Activated naive CD4-positive, alpha-beta T cell treated with anti-CD3 and anti-CD28 coated beads, Interleukin-2, amount 50 U/mL, for 24 hours (primary cell): ENCODE data around the gene ECT2.
A peak's percentile ranks its signal among the peaks of the same experiment; 100 is the strongest.
"Not testable (repeated sequence)": the region's sequence is repeated elsewhere in the genome, so short reads cannot be mapped to it uniquely, and the experiment has no call there.

Source experiments
- H3K27ac Mint-ChIP-seq: one replicate; pipeline ENCODE4 v1.8.0; 2021; ENCODE audit warnings: mild to moderate bottlenecking, mixed read lengths
- H3K27me3 Mint-ChIP-seq: one replicate; pipeline ENCODE4 v1.8.0; 2021; ENCODE audit warnings: mixed read lengths
- H3K36me3 Mint-ChIP-seq: one replicate; pipeline ENCODE4 v1.8.0; 2021; ENCODE audit warnings: mixed read lengths
- H3K4me1 Mint-ChIP-seq: one replicate; pipeline ENCODE4 v1.8.0; 2021; ENCODE audit warnings: mixed read lengths
- H3K4me3 Mint-ChIP-seq: one replicate; pipeline ENCODE4 v1.8.0; 2021; ENCODE audit warnings: mild to moderate bottlenecking, mixed read lengths
- H3K9me3 Mint-ChIP-seq: one replicate; pipeline ENCODE4 v1.8.0; 2021; ENCODE audit warnings: mixed read lengths

Gene ECT2

DNA sequence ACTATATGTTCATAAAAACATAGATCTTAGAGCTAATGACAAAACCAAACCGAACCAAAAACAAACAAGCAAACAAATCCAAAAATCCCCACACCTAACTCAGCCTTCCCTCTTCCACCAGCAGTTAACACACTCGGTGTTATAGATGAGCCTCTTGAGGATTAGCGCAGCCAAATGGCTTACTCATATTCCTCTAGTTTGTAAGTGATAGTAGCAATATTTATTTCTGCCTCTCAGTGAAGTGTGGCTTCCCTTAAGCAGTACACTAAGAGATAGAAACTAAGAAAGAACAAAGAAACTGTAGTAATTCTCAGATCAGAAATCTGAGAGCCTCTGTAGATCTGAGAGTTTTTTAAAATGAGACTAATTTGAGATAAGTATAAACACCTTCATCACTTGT lies 37.2 kb upstream of the ECT2 start:
- H3K27me3 Mint-ChIP-seq: no peaks in the 10 kb centered on the region
- no peak overlapping the region for H3K27ac Mint-ChIP-seq
- peaks cover 21% of the 10 kb centered on the region for H3K4me1 Mint-ChIP-seq
- no peaks in the 10 kb centered on the region for H3K9me3 Mint-ChIP-seq
- H3K4me3 Mint-ChIP-seq: no peak overlapping the region
- H3K36me3 Mint-ChIP-seq: no peaks in the 10 kb centered on the region

DNA sequence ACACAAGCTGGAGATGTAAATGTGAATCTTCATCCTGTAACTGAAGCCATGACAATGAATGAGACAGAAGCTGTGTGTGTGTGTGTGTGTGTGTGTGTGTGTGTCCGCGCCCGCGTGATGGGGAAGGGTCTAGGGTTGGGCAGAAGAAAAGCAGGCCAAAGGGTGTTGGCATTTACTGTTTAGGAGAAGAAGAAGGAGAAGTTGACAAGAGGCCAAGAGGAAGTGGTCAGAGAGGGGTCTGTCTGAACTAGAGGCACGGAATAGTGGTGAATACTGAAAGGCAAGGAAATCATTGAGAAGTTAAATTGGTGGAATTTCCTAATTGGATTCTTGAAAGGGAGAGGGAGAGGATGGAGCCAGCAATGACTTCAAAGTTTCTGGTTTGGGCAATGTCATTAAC lies 34.0 kb upstream of the ECT2 start:
- no peak overlapping the region for H3K27ac Mint-ChIP-seq
- no peaks in the 10 kb centered on the region for H3K27me3 Mint-ChIP-seq
- H3K36me3 Mint-ChIP-seq: no peaks in the 10 kb centered on the region
- H3K4me1 Mint-ChIP-seq: no peaks in the 10 kb centered on the region
- no peaks in the 10 kb centered on the region for H3K9me3 Mint-ChIP-seq
- no peak overlapping the region for H3K4me3 Mint-ChIP-seq

DNA sequence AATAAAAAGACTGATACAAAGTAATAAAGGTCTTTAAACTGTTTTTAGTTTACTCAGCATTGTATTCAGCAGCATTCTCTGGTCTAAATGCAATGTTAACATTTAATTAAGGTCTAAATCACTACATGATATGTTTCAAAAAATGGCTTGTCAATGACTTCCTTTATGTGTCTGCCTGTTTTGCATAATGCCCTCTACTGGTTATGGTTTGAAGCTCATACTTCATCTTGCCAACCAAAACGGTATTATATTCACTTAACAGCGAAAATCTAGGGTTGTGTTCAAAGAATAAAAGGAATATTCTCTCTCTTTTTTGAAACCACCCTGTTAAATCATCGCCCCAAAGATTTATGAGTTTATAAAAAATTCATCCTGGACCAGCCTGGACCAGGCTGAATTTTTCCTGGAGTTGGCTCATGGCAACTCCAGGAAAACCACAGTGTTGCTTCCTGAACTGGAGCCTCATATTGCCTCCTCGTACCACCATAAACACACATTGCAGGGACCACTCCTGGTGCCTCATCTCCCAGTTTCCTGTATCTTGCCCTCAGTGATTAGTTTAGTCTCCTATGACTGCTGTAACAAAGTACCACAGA lies 32.9 kb upstream of the ECT2 start:
- Mint-ChIP-seq H3K4me3 (no peak overlapping the region), H3K9me3 (no peaks in the 10 kb centered on the region), H3K36me3 (no peaks in the 10 kb centered on the region), H3K27ac (no peak overlapping the region), H3K4me1 (no peaks in the 10 kb centered on the region), H3K27me3 (no peaks in the 10 kb centered on the region)

DNA sequence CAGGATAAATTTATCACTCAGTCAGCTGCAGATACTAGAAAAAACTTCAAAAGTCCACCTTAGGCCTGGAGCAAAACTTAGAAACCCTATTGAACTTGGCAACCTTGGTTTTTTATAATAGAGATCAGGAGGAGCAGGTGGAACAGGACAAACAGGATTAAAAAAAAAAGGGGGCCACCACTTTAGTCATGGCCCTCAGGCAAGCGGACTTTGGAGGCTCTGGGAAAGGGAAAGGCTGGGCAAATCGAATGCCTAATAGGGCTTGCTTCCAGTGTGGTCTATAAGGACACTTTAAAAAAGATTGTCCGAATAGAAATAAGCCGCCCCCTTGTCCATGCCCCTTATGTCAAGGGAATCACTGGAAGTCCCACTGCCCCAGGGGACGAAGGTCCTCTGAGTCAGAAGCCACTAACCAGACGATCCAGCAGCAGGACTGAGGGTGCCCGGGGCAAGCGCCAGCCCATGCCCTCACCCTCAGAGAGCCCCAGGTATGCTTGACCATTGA lies 27.9 kb upstream of the ECT2 start:
- not testable (repeated sequence) for H3K36me3 Mint-ChIP-seq, H3K27me3 Mint-ChIP-seq, H3K9me3 Mint-ChIP-seq, H3K4me1 Mint-ChIP-seq, H3K4me3 Mint-ChIP-seq, H3K27ac Mint-ChIP-seq

DNA sequence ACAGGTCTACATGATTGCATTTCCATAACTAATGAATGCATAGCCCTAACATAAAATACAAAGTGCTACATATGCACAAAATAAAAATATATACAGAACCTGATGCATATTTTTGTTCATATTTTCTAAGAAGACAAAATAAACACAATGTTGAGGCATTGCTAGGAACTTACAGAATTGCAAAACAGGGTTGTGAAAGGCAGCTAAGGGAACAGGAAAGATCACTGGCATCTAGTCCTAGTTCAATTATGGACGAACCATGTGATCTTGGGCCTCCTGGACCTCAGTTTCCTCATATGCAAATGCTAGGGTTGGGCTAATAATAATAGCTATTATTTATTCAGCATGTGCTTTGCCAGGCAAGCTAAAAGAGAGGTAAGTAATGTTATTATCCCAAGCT lies 24.1 kb upstream of the ECT2 start:
- H3K4me1 Mint-ChIP-seq: no peaks in the 10 kb centered on the region
- H3K4me3 Mint-ChIP-seq: no peak overlapping the region
- H3K27me3 Mint-ChIP-seq: no peaks in the 10 kb centered on the region
- H3K36me3 Mint-ChIP-seq: peaks cover 2% of the 10 kb centered on the region
- H3K9me3 Mint-ChIP-seq: no peaks in the 10 kb centered on the region
- no peak overlapping the region for H3K27ac Mint-ChIP-seq

DNA sequence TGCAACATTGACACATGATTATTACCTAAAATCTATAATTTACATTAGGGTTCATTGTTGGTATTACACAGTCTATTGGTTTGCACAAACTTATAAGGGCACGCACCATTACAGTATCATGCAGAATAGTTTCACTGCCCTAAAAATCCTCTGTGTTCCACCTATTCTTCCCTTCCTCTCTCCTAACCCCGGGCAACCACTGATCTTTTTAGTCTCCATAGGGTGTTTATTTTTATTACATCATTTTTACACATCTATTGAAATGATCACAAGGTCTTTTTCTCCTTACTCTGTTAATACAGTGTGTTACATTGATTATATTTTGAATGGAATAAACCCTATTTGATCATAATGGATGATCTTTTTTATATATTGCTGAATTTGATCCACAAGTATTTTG lies 15.5 kb upstream of the ECT2 start:
- Mint-ChIP-seq H3K9me3 (no peaks in the 10 kb centered on the region), H3K4me3 (no peak overlapping the region), H3K4me1 (no peaks in the 10 kb centered on the region), H3K27me3 (peaks cover 1% of the 10 kb centered on the region), H3K27ac (no peak overlapping the region), H3K36me3 (no peaks in the 10 kb centered on the region)

DNA sequence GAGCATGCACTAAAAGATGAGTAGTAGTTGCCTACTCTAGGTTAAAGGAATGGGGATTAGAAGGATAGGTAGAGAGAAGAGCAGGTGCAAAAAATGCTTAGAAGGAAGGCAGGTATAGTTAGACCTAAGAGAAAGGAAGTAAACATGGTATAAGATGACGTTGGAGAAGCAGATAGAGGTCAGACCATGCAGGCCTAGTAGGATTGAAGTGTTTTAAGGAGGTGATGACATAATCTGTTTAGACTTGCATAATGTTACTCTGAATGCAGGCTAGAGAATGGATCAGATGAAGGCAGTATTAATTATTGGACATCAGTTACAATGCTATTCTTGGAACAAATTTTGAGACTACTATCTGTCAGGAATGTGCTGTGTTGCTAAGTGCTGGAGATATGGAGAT lies 11.1 kb upstream of the ECT2 start:
- no peak overlapping the region for H3K27ac Mint-ChIP-seq
- no peaks in the 10 kb centered on the region for H3K4me1 Mint-ChIP-seq
- H3K27me3 Mint-ChIP-seq: no peaks in the 10 kb centered on the region
- H3K36me3 Mint-ChIP-seq: no peaks in the 10 kb centered on the region
- no peak overlapping the region for H3K4me3 Mint-ChIP-seq
- H3K9me3 Mint-ChIP-seq: no peaks in the 10 kb centered on the region

DNA sequence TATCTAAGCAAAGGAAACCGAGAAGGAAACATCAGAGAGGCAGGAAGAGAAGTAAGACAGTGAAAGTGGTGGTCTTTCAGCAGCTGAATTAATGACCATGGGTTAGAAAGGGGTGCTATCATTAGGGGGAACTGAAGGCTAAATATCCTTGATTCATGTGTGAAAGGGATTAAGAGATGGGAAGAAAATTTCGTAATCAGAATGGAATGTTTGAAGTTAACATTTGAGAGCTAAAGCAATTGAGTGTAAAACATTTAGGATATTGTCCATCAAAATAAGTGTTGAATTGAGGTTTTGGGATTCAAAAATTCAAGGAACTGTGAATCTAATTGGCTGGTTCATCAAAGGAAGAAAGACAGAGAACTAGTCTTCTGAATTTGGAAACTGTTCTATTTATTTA lies 4.1 kb upstream of the ECT2 start:
- Mint-ChIP-seq H3K9me3 (no peaks in the 10 kb centered on the region), H3K4me3 (no peak overlapping the region), H3K36me3 (no peaks in the 10 kb centered on the region), H3K4me1 (peaks cover 11% of the 10 kb centered on the region), H3K27ac (no peak overlapping the region), H3K27me3 (no peaks in the 10 kb centered on the region)

DNA sequence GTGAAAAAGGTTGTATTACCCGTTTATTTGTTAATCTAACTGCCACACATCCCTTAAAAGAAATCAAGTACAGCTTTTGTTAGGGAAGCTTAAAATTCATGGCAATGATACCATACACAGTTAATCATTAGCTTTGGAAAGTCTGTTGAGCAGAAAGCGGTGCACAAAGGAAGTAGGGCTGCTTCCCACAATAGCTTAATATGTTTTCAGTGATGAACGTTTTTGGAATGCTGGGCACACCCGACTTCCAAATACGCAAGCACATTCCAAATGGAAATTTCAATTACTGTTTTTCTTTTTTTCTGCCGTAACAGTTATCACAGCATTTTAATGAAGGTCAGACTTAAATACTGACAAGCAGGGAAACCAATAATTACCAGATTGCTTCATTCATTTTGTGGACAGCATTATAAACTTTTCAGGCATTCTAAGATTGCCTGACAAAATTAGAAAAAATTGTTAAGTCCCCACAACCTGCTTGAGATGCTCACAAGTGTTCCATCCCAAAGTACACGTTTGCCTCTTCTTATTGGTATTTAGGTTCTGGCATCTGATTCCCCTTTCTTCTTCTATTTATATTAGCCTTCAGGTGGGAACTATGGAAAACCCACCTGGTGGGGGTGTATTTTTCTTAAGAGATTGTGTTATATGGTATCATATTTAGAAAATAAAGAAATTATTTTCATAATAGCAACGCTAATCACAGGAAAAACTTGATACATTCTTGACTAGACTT lies 1.1 kb upstream of the ECT2 start:
- Mint-ChIP-seq H3K4me3 (no peak overlapping the region), H3K36me3 (no peaks in the 10 kb centered on the region), H3K27me3 (no peaks in the 10 kb centered on the region), H3K27ac (no peak overlapping the region), H3K9me3 (no peaks in the 10 kb centered on the region), H3K4me1 (peaks cover 16% of the 10 kb centered on the region)

DNA sequence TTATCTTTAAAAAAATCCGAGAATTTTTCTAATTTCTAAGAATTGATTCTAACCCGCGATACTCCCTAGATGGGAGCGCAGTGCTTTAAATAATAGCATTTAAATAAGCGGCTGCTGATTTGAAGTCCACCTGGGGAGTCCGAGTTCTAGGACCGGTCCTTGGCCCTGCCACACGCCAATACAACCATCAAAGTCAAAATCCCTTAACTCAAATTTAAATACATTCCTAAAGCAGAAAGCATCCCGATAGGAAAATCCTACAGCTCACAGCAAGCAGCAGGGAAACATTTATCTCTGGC lies 508 bp upstream of the ECT2 start:
- no peaks in the 10 kb centered on the region for H3K36me3 Mint-ChIP-seq
- H3K9me3 Mint-ChIP-seq: no peaks in the 10 kb centered on the region
- peak overlapping the region; percentile 94 for H3K27ac Mint-ChIP-seq
- H3K27me3 Mint-ChIP-seq: no peaks in the 10 kb centered on the region
- peaks cover 16% of the 10 kb centered on the region for H3K4me1 Mint-ChIP-seq
- H3K4me3 Mint-ChIP-seq: peak overlapping the region; percentile 98

DNA sequence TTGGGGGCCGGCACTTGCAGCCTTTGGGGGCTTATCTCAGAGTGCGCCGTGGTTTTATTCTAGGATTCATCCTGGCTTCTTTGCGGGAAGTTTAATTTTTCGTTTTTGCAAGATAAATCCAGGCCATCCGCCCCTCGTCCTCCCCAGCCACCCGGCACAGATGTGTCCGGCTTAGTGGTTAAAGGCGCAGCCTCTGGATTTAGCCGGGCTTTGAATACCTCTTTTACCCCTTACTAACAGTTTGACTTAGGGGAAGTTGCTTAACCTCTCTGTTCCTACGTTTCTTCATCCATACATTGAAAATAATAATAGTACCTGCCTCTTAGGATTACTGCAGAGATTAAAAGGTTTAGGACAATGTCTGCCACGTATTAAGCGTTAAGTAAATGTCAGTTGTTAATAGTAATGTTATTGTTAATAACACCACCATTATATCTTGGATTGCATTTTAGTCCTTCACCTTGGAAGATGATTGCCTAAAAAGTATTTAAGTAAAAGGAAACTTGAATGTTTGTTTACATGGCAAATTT lies 714 bp downstream of the ECT2 start:
- H3K27me3 Mint-ChIP-seq: no peaks in the 10 kb centered on the region
- peak overlapping the region; percentile 38 for H3K27ac Mint-ChIP-seq
- no peaks in the 10 kb centered on the region for H3K9me3 Mint-ChIP-seq
- H3K4me3 Mint-ChIP-seq: peak overlapping the region; percentile 98
- peaks cover 16% of the 10 kb centered on the region for H3K4me1 Mint-ChIP-seq
- peaks cover 3% of the 10 kb centered on the region for H3K36me3 Mint-ChIP-seq

DNA sequence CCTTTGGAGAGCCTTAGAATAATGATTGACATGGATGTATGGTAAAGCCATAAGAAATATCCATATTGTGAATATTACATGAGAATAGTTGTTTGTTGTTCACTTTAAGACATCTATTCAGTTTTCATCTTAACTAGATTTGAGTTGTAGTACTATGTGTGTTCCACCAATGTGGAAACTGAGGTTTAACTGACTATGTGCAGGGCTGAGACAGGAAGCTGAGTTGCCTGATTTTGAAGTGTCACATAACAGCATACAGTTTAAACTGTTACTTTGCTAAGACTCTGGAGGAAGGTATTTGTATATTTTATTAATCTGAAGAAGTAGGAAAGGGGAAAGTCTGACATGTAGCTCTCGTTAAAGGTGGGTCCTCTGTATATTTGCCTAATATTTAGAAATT lies 2.1 kb downstream of the ECT2 start:
- Mint-ChIP-seq H3K27me3 (no peaks in the 10 kb centered on the region), H3K36me3 (peaks cover 3% of the 10 kb centered on the region), H3K9me3 (no peaks in the 10 kb centered on the region), H3K27ac (no peak overlapping the region), H3K4me3 (no peak overlapping the region), H3K4me1 (peaks cover 16% of the 10 kb centered on the region)

DNA sequence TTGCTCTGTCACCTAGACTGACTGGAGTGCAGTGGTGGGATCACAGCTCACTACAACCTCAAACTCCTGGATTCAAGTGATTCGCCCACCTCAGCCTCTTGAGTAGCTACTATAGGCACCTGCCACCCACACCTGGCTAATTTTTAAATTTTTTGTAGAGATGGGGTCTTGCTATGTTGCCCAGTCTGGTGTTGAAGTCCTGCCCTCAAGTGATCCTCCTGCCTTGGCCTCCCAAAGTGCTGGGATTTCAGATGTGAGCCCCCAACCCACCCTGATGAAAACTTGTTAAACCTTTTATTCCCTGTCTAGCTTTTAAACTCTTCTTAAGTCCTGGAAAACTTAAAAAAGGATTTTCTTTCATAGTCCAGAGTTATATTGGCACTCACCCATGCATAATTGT lies 2.6 kb downstream of the ECT2 start:
- H3K9me3 Mint-ChIP-seq: no peaks in the 10 kb centered on the region
- peaks cover 16% of the 10 kb centered on the region for H3K4me1 Mint-ChIP-seq
- no peaks in the 10 kb centered on the region for H3K27me3 Mint-ChIP-seq
- H3K4me3 Mint-ChIP-seq: no peak overlapping the region
- no peak overlapping the region for H3K27ac Mint-ChIP-seq
- H3K36me3 Mint-ChIP-seq: peaks cover 3% of the 10 kb centered on the region

DNA sequence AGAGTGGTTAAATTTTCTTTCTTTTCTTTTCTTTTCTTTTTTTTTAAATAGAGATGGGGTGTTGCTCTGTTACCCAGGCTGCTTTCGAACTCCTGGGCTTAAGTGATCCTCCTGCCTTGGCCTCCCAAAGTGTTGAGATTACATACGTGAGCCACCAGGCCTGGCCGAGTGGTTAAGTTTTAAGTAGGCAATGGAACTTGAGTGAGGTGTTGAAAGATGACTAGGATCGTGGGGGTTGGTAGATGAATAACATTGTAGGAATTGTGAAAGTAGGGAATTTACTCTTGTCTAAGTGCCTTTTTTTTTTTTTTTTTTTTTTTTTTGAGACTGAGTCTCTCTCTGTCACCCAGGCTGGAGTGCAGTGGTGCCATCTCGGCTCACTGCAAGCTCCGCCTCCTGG lies 9.9 kb downstream of the ECT2 start:
- H3K4me1 Mint-ChIP-seq, H3K27ac Mint-ChIP-seq, H3K27me3 Mint-ChIP-seq, H3K4me3 Mint-ChIP-seq, H3K9me3 Mint-ChIP-seq: not testable (repeated sequence)
- H3K36me3 Mint-ChIP-seq: peaks cover 18% of the 10 kb centered on the region

DNA sequence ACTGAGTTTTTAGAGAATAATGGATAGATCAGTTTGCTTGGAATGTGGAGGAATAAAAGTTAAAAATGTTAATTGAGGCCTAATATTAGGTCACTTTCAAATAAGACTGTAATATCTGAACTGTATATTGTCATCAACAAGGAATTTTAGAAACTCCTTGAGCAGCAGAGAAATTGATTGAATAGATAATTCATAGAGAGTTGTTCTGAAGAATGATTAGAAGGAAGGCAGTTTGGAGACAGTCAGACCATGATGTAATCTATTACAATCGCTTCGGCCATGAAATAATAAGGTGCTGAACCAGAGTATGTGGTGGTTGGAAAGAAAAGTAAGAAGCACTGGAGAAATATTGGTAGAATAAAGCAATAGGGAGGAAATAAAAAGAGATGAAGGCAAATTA lies 15.7 kb downstream of the ECT2 start:
- Mint-ChIP-seq H3K4me1 (no peaks in the 10 kb centered on the region), H3K36me3 (peaks cover 24% of the 10 kb centered on the region), H3K4me3 (no peak overlapping the region), H3K27ac (no peak overlapping the region), H3K27me3 (no peaks in the 10 kb centered on the region), H3K9me3 (no peaks in the 10 kb centered on the region)

DNA sequence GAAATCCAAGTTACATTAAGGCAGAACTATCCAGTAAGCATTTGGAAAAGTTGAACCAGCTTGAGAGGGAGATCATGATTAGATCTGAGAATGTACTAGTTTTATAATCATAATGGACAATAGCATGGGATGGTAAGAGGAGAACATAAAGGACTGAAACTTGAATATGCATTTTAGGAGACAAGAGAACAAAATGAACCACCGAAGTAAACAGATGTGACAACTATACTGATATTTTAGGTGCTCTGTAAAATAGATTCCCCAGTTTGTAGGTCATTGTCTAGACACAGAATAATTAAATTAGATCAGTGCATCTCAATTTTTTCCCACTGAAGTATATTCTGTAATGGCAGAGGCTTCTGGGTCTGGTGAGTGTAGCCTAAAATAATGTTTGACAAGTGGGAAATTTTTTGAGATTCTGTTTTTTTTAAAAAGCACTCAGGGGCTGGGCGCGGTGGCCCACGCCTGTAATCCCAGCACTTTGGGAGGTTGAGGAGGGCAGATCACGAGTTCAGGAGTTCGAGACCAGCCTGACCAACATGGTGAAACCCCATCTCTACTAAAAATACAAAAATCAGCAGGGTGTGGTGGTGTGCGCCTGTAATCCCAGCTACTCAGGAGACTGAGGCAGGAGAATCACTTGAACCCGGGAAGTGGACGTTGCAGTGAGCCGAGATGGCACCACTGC lies 16.3 kb downstream of the ECT2 start:
- H3K9me3 Mint-ChIP-seq: no peaks in the 10 kb centered on the region
- no peaks in the 10 kb centered on the region for H3K4me1 Mint-ChIP-seq
- H3K36me3 Mint-ChIP-seq: peaks cover 28% of the 10 kb centered on the region
- no peak overlapping the region for H3K27ac Mint-ChIP-seq
- no peak overlapping the region for H3K4me3 Mint-ChIP-seq
- H3K27me3 Mint-ChIP-seq: no peaks in the 10 kb centered on the region
